ENCODE results near the gene MMD2.

- TF ChIP-seq YY1 (IDR thresholded peaks at IDR 0.05; ENCODE audit: insufficient read depth, insufficient read length) (no peak), ZNF274 (IDR thresholded peaks at IDR 0.05; ENCODE audit: low read depth, low read length) (no peak)
Observed at GRCh38 chr7:4905171-4905570, 53.8 kb downstream of the MMD2 start.

Measured in NT2/D1 (cell line).